Hepatocyte (in vitro differentiated cells): ENCODE data around the gene STARD10.

Experiments
- EZH2 ChIP-seq: fragments of 200-600 bp; sonication (generic); IDR thresholded peaks from 2 replicates; pipeline ENCODE4 v1.6.1; 2016; ENCODE audit warnings: antibody characterized with exemption, mild to moderate bottlenecking, borderline replicate concordance
- TF ChIP-seq, protein P1 (sequence below): fragments of 200-600 bp; sonication (generic); IDR thresholded peaks from 2 replicates; pipeline ENCODE4 v1.5.1; 2016; ENCODE audit warnings: antibody characterized with exemption, mild to moderate bottlenecking; ENCODE audit not compliant: poor library complexity

DNA sequence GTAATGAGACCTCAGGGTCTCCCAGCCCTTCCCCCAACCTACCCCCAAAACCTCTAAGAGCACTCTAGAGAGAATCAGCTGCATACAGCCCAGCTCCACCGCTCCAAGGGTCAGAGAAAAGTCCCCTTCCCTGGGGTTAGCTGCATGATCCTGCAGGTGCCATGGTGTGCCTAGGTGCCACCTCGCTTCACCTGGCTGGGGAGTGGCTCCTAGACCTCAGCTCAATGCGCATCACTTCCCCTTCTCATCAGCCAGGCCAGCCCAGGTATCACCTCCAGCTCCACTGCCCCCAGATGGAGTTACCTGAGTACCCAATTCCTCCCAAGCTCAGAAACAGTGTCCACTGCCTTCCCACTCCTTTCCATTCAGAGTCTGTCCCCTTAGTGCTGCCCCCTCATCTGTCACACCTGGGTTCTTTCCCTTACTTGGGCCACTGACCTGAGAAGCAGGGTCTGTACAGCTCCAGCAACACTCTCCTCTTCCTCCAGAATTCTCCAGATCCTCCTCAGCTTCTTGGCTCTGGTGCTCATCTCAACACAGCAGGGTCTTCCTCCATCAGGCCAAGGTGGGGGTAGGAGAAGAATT, 1.3 kb downstream of the STARD10 start:
- TF ChIP-seq, protein P1, sequence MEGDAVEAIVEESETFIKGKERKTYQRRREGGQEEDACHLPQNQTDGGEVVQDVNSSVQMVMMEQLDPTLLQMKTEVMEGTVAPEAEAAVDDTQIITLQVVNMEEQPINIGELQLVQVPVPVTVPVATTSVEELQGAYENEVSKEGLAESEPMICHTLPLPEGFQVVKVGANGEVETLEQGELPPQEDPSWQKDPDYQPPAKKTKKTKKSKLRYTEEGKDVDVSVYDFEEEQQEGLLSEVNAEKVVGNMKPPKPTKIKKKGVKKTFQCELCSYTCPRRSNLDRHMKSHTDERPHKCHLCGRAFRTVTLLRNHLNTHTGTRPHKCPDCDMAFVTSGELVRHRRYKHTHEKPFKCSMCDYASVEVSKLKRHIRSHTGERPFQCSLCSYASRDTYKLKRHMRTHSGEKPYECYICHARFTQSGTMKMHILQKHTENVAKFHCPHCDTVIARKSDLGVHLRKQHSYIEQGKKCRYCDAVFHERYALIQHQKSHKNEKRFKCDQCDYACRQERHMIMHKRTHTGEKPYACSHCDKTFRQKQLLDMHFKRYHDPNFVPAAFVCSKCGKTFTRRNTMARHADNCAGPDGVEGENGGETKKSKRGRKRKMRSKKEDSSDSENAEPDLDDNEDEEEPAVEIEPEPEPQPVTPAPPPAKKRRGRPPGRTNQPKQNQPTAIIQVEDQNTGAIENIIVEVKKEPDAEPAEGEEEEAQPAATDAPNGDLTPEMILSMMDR, result no peak
- no peak for TF ChIP-seq EZH2
